LNCaP clone FGC (cell line): ENCODE data around the gene SMARCC2.

Source experiments
- DNase-seq: peaks from one replicate; pipeline ENCODE4 v3.0.0-alpha.2; 2011; ENCODE audit warnings: low read depth
- H3K4me3 ChIP-seq: 2 replicates; pipeline ENCODE4 v1.5.1; 2011; ENCODE audit warnings: mild to moderate bottlenecking, low read depth, low read length, control low read depth
- CTCF ChIP-seq: IDR thresholded peaks from 2 replicates; pipeline ENCODE4 v1.5.1; 2012; ENCODE audit warnings: mild to moderate bottlenecking; ENCODE audit not compliant: control insufficient read depth, insufficient read depth; ENCODE audit errors: extremely low read depth

SMARCC2 gene

GRCh38 chr12:56213878-56214277 lies 24.6 kb upstream of the SMARCC2 start:
- no peak for TF ChIP-seq CTCF
- peak; percentile 71 for DNase-seq
- no peak overlapping the region for H3K4me3 ChIP-seq

- H3K4me3 ChIP-seq, result no peak overlapping the region
- TF ChIP-seq CTCF, result no peak
- no peak for DNase-seq
Measured at GRCh38 chr12:56212361-56212760, 23.1 kb upstream of the SMARCC2 start.

GRCh38 chr12:56208006-56208405 lies 18.7 kb upstream of the SMARCC2 start:
- no peak for TF ChIP-seq CTCF
- H3K4me3 ChIP-seq, result no peak overlapping the region
- DNase-seq, result no peak

GRCh38 chr12:56206452-56207166 lies 17.3 kb upstream of the SMARCC2 start:
- peak; percentile 34 for TF ChIP-seq CTCF
- DNase-seq, result no peak

GRCh38 chr12:56205445-56205844 lies 16.2 kb upstream of the SMARCC2 start:
- no peak for DNase-seq
- no peak overlapping the region for H3K4me3 ChIP-seq
- no peak for TF ChIP-seq CTCF

More at GRCh38 chr12:56206452-56207166, 17.3 kb upstream of the SMARCC2 start:
- no peak overlapping the region for H3K4me3 ChIP-seq

GRCh38 chr12:56204275-56204674 lies 15.0 kb upstream of the SMARCC2 start:
- H3K4me3 ChIP-seq, result no peak overlapping the region
- no peak for DNase-seq
- TF ChIP-seq CTCF, result no peak

GRCh38 chr12:56202838-56203237 lies 13.6 kb upstream of the SMARCC2 start:
- no peak for TF ChIP-seq CTCF
- H3K4me3 ChIP-seq, result no peak overlapping the region
- no peak for DNase-seq
